Posterior vena cava (tissue), 2 donors: ENCODE measurements around the gene GRIK3. TPM values are rescaled to one million over a fixed set of nuclear protein-coding genes. Genes with fewer than 3 reads are reported as not detected.

Source experiments
- DNase-seq: peaks from one replicate; pipeline ENCODE4 v3.0.0-alpha.2; 2020; ENCODE audit warnings: low spot score
- intact Hi-C, 2 donors: fragments of 100-400 bp; cut with DNase I; formaldehyde crosslinking; loops; one replicate each; pipeline versions ENCODE4 v1.14.1 to v1.14.2; 2022 to 2023
- total RNA-seq, 2 donors: library from RNA; stranded (reverse); fragmentation: NEBNext Ultra II Directional; extraction: Animal tissue kit (Norgen Biotek cat#: 25700); gene quantifications; one replicate each; pipeline ENCODE4 v1.2.1, GENCODE V29; 2021
- donor health status: DM: yes; HTN: yes; CAD: no.
- donor health status: DM: yes; HTN: yes; CAD: no.

The GRIK3 gene
- total RNA-seq, 2 donors from 2014 or later = 0.23 to 0.33 TPM

GRCh38 chr1:36956570-36956969, 77.7 kb downstream of the GRIK3 start:
- DNase-seq = no peak
- intact Hi-C loops = no loop called here

GRCh38 chr1:36955016-36955415, 79.3 kb downstream of the GRIK3 start:
- intact Hi-C loops = no loop called here
- no peak for DNase-seq

GRCh38 chr1:36953061-36953460, 81.3 kb downstream of the GRIK3 start:
- no peak for DNase-seq
- intact Hi-C loops = no loop called here

- no peak for DNase-seq
- intact Hi-C loops = no loop called here
These were observed 82.6 kb downstream of the GRIK3 start for GRCh38 chr1:36951761-36952160.

GRCh38 chr1:36951292-36951750, 83.0 kb downstream of the GRIK3 start:
- DNase-seq = no peak
- intact Hi-C loops = no loop called here

GRCh38 chr1:36950604-36951291, 83.6 kb downstream of the GRIK3 start:
- no peak for DNase-seq
- intact Hi-C loops = no loop called here

- intact Hi-C loops = no loop called here
- no peak for DNase-seq
These were observed 85.7 kb downstream of the GRIK3 start for GRCh38 chr1:36948606-36949005.

- intact Hi-C loops = no loop called here
- no peak for DNase-seq
These were observed 86.2 kb downstream of the GRIK3 start for GRCh38 chr1:36948147-36948546.

GRCh38 chr1:36947384-36947783, 86.9 kb downstream of the GRIK3 start:
- intact Hi-C loops = no loop called here
- DNase-seq = no peak

- no peak for DNase-seq
These were observed 89.4 kb downstream of the GRIK3 start for GRCh38 chr1:36944883-36945282.

GRCh38 chr1:36942148-36942547, 92.2 kb downstream of the GRIK3 start:
- intact Hi-C loops = no loop called here
- DNase-seq = no peak

More at GRCh38 chr1:36944883-36945282, 89.4 kb downstream of the GRIK3 start:
- intact Hi-C loops = no loop called here

- intact Hi-C loops = no loop called here
These were observed 92.9 kb downstream of the GRIK3 start for GRCh38 chr1:36941316-36941978.

GRCh38 chr1:36938819-36939218, 95.5 kb downstream of the GRIK3 start:
- DNase-seq = no peak
- intact Hi-C loops = no loop called here

More at GRCh38 chr1:36941316-36941978, 92.9 kb downstream of the GRIK3 start:
- no peak for DNase-seq

GRCh38 chr1:36937371-36937770, 96.9 kb downstream of the GRIK3 start:
- intact Hi-C loops = no loop called here
- no peak for DNase-seq

GRCh38 chr1:36934061-36934460, 100.3 kb downstream of the GRIK3 start:
- intact Hi-C loops = no loop called here
- DNase-seq = no peak

GRCh38 chr1:36927826-36928225, 106.5 kb downstream of the GRIK3 start:
- no peak for DNase-seq
- intact Hi-C loops = no loop called here

GRCh38 chr1:36925251-36925650, 109.1 kb downstream of the GRIK3 start:
- DNase-seq = no peak
- intact Hi-C loops = no loop called here

- intact Hi-C loops = no loop called here
- DNase-seq = no peak
These were observed 110.0 kb downstream of the GRIK3 start for GRCh38 chr1:36924282-36924811.

- intact Hi-C loops = no loop called here
These were observed 111.5 kb downstream of the GRIK3 start for GRCh38 chr1:36922593-36923426.

GRCh38 chr1:36922071-36922470, 112.2 kb downstream of the GRIK3 start:
- intact Hi-C loops = no loop called here
- no peak for DNase-seq

More at GRCh38 chr1:36922593-36923426, 111.5 kb downstream of the GRIK3 start:
- no peak for DNase-seq
